ENCODE results near the gene ENPEP. TPM values are rescaled to one million over a fixed set of nuclear protein-coding genes. Genes with fewer than 3 reads are reported as not detected.

The ENPEP gene
- total RNA-seq, 1 donor from 2014 or later: not detected

GRCh38 chr4:110533590-110533910, 57.6 kb downstream of the ENPEP start:
- H3K4me3 Mint-ChIP-seq: no peak overlapping the region

GRCh38 chr4:110533940-110534339, 58.0 kb downstream of the ENPEP start:
- Mint-ChIP-seq H3K4me3 (no peak overlapping the region), H3K27ac (no peak overlapping the region), H3K4me1 (no peaks in the 10 kb centered on the region), H3K9me3 (peaks cover 2% of the 10 kb centered on the region), H3K36me3 (ENCODE audit: low read depth) (no peaks in the 10 kb centered on the region), H3K27me3 (peaks cover 12% of the 10 kb centered on the region)
- CTCF ChIA-PET: interaction anchor here (0.6 kb wide), 1 partner anchor 26 kb away, joined by 4 read pairs; no protein-coding TSS in a partner anchor
- POLR2A ChIA-PET: no interaction called here
- intact Hi-C loops (cut with micrococcal nuclease): no loop called here
- no peak for TF ChIP-seq CTCF (IDR thresholded peaks at IDR 0.05)
- ATAC-seq (ENCODE audit: low read depth): no peak
- no peak for DNase-seq

More at GRCh38 chr4:110533590-110533910, 57.6 kb downstream of the ENPEP start:
- intact Hi-C loops (cut with micrococcal nuclease): no loop called here
- ATAC-seq (ENCODE audit: low read depth): no peak
- Mint-ChIP-seq H3K27ac (no peak overlapping the region), H3K4me1 (no peaks in the 10 kb centered on the region), H3K27me3 (peaks cover 12% of the 10 kb centered on the region), H3K36me3 (ENCODE audit: low read depth) (no peaks in the 10 kb centered on the region), H3K9me3 (peaks cover 2% of the 10 kb centered on the region)
- ChIA-PET CTCF (interaction anchor here (0.6 kb wide), 1 partner anchor 25 kb away, joined by 4 read pairs; no protein-coding TSS in a partner anchor), POLR2A (no interaction called here)
- DNase-seq: no peak
- TF ChIP-seq CTCF (IDR thresholded peaks at IDR 0.05): no peak

GRCh38 chr4:110540581-110540980, 64.6 kb downstream of the ENPEP start:
- POLR2A ChIA-PET: no interaction called here
- DNase-seq (no peak), ATAC-seq (ENCODE audit: low read depth) (no peak)
- CTCF ChIA-PET: no interaction called here
- intact Hi-C loops (cut with micrococcal nuclease): no loop called here
- no peaks in the 10 kb centered on the region for H3K36me3 Mint-ChIP-seq (ENCODE audit: low read depth)
- no peak overlapping the region for H3K27ac Mint-ChIP-seq
- TF ChIP-seq CTCF (IDR thresholded peaks at IDR 0.05): no peak
- no peak overlapping the region for H3K4me3 Mint-ChIP-seq
- no peaks in the 10 kb centered on the region for H3K9me3 Mint-ChIP-seq
- peaks cover 6% of the 10 kb centered on the region for H3K27me3 Mint-ChIP-seq
- H3K4me1 Mint-ChIP-seq: no peaks in the 10 kb centered on the region

DNA sequence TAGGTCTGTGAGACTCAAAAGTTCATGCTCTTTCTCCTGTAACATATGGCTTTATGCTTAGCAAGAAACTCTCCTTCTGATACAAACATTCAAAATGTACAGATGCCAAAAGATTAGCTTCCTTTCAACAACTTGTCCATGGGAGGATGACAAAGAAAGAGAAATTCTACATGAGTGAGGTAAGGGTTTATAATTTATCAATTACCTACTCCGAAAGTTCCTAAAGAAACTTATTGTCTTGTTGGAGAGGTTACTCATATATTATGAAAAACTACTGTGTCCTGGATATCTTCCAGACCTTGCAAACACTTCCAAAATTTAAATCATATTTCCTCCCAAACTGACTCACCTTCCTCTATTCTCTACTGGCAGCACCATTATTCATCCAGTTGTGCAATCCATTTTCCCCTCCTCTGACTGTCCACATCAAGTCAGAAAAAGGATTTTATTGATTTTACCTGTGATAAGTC, 65.1 kb downstream of the ENPEP start:
- intact Hi-C loops (cut with micrococcal nuclease): no loop called here
- peaks cover 6% of the 10 kb centered on the region for H3K27me3 Mint-ChIP-seq
- ChIA-PET CTCF (no interaction called here), POLR2A (no interaction called here)
- H3K36me3 Mint-ChIP-seq (ENCODE audit: low read depth): no peaks in the 10 kb centered on the region
- H3K27ac Mint-ChIP-seq: no peak overlapping the region
- no peak overlapping the region for H3K4me3 Mint-ChIP-seq
- H3K9me3 Mint-ChIP-seq: no peaks in the 10 kb centered on the region
- ATAC-seq (ENCODE audit: low read depth) (no peak), DNase-seq (no peak)
- TF ChIP-seq CTCF (IDR thresholded peaks at IDR 0.05): no peak
- H3K4me1 Mint-ChIP-seq: no peaks in the 10 kb centered on the region

- ATAC-seq (ENCODE audit: low read depth) (no peak), DNase-seq (no peak)
- Mint-ChIP-seq H3K27me3 (peaks cover 4% of the 10 kb centered on the region), H3K4me3 (no peak overlapping the region), H3K27ac (no peak overlapping the region), H3K4me1 (no peaks in the 10 kb centered on the region), H3K36me3 (ENCODE audit: low read depth) (no peaks in the 10 kb centered on the region), H3K9me3 (no peaks in the 10 kb centered on the region)
- ChIA-PET POLR2A (no interaction called here), CTCF (no interaction called here)
- intact Hi-C loops (cut with micrococcal nuclease): no loop called here
- TF ChIP-seq CTCF (IDR thresholded peaks at IDR 0.05): no peak
These were observed 67.6 kb downstream of the ENPEP start for GRCh38 chr4:110543577-110543976.
